DMS 273 (cell line): Measurements from ENCODE around the gene ARFRP1.

Experiments
- DNase-seq: peaks from one replicate; lab custom pipeline; 2025; ENCODE audit not compliant: unreplicated experiment; lab: John Stamatoyannopoulos, UW

The ARFRP1 gene

DNA sequence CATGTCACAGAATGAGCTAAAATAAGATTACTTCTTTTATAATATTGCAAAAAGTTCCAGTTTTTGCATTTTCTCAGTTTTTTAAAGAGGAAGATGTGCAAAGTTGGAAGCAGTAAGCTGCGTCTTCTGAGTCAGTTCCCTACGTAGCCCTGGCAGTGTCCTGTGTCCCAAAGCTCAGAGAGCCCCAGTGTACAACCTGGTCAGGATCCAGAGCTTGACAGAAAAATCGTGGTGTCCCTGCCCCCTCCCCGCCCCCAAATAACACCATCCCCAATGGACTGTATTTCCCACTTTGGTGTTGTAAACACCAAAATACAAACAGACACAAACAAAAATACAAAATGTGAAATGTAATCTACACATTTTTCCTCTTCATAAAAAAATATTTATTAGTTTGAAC is 36.4 kb upstream of the ARFRP1 start:
- DNase-seq: no peak

DNA sequence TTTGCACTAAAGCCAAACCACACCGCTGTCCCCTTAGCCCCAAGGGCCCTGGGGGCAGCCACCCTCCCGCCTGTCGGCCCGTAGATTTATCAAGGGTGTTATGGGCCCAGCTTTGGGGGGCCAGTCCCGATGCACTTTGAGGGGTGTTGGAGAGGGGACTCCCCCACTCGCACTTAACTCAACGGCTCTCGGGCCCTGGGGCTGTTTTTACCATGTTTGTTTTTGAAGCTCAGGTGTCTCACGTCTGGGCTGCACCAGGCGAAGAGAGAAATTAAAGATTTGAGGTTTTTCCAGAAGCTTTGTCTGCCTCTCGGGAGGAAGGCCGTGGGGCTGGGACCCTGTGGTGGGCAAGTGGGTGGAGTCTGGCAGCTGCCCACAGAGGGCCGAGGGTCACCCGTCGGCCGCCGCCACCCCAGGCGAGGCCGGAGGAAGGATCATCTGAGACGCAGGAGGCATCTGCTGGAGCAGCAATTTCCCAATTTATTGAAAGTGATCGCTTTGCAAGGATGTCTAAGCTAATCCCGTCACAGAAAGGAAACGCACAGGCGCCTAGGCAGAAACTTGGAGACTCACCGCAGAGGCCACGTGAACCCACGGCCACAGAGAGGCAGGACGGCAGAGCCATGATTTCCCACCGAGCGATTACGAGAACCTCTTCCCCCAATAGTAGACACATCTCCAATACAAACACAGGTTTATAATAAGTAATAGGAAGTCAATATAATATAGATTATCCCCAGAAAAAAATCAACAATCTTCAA is 35.6 kb upstream of the ARFRP1 start:
- no peak for DNase-seq

DNA sequence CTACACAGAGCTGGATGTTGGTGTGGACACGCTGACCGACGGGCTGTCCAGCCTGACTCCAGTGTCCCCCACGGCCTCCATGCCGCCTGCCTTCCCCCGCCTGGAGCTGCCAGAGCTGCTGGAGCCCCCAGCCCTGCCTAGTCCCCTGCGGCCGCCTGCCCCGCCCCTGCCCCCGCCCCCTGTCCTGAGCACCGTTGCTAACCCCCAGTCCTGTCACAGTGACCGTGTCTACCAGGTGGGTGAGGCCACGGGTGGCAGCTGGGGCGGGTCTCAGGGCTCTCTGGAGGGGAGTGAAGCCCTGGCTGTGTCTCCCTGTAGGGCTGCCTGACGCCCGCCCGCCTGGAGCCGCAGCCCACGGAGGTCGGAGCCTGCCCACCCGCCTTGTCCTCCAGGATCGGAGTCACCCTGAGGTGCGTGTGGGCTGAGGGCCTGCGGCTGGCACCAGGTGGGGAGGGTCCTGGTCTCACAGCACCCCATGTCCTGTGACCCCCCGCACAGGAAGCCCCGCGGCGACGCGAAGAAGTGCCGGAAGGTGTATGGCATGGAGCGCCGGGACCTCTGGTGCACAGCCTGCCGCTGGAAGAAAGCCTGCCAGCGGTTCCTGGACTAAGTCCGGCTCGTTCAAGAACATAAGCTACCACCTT is 34.7 kb upstream of the ARFRP1 start:
- DNase-seq: no peak

- DNase-seq: no peak
Measured at GRCh38 chr20:63741676-63742380, 34.1 kb upstream of the ARFRP1 start.

DNA sequence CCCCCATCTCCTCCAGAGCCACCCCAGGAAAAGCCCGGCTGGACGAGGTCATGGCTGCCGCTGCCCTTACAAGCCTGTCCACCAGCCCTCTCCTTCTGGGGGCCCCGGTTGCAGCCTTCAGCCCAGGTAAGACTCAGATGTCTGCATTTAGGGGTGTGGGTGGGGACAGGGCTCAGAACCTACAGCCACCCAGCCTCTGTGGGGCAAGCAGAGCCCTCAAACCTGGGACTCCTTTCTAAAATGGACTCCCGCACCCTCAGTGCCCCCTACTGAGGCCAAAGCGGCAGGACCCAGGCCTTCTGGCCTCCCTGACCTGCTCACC is 33.5 kb upstream of the ARFRP1 start:
- DNase-seq: no peak

- DNase-seq: peak; percentile 94
Measured at GRCh38 chr20:63740627-63741353, 33.0 kb upstream of the ARFRP1 start.

- DNase-seq: peak; percentile 76
Measured at GRCh38 chr20:63740070-63740626, 32.4 kb upstream of the ARFRP1 start.

GRCh38 chr20:63739130-63740069 is 31.6 kb upstream of the ARFRP1 start, which contains the start of gene SLC2A4RG:
TSS of gene SLC2A4RG (plus strand) at chr20:63739776. CDS start at chr20:63739913, 137 bp downstream.
- DNase-seq: peak; percentile 94

DNA sequence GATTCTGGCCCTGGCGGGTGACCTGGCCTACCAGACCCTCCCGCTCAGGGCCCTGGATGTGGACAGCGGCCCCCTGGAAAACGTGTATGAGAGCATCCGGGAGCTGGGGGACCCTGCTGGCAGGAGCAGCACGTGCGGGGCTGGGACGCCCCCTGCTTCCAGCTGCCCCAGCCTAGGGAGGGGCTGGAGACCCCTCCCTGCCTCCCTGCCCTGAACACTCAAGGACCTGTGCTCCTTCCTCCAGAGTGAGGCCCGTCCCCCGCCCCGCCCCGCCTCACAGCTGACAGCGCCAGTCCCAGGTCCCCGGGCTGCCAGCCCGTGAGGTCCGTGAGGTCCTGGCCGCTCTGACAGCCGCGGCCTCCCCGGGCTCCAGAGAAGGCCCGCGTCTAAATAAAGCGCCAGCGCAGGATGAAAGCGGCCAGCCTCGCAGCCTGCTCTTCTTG is 30.9 kb upstream of the ARFRP1 start:
- peak; percentile 80 for DNase-seq

DNA sequence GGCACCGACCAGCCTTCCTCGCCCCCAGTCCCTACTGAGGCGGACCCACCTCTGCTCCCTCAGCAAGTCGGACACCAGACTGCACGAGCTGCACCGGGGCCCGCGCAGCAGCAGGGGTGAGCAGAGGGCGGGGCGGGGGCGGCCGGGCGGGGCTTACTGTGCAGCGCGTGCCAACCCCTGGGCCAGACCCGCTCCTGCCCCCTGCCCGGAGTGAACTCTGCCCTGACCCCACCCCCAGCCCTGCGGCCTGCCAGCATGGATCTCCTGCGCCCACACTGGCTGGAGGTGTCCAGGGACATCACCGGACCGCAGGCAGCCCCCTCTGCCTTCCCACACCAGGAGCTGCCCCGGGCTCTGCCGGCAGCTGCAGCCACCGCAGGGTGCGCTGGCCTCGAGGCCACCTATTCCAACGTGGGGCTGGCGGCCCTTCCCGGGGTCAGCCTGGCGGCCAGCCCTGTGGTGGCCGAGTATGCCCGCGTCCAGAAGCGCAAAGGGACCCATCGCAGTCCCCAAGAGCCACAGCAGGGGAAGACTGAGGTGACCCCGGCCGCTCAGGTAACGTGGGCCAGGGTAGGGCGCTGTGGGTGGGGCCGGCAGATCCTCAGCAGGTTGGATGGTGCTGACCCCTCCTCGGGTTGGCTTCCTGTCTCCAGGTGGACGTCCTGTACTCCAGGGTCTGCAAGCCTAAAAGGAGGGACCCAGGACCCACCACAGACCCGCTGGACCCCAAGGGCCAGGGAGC is 30.3 kb upstream of the ARFRP1 start:
- peak; percentile 61 for DNase-seq

GRCh38 chr20:63737695-63737944 is 29.8 kb upstream of the ARFRP1 start:
- DNase-seq: no peak

DNA sequence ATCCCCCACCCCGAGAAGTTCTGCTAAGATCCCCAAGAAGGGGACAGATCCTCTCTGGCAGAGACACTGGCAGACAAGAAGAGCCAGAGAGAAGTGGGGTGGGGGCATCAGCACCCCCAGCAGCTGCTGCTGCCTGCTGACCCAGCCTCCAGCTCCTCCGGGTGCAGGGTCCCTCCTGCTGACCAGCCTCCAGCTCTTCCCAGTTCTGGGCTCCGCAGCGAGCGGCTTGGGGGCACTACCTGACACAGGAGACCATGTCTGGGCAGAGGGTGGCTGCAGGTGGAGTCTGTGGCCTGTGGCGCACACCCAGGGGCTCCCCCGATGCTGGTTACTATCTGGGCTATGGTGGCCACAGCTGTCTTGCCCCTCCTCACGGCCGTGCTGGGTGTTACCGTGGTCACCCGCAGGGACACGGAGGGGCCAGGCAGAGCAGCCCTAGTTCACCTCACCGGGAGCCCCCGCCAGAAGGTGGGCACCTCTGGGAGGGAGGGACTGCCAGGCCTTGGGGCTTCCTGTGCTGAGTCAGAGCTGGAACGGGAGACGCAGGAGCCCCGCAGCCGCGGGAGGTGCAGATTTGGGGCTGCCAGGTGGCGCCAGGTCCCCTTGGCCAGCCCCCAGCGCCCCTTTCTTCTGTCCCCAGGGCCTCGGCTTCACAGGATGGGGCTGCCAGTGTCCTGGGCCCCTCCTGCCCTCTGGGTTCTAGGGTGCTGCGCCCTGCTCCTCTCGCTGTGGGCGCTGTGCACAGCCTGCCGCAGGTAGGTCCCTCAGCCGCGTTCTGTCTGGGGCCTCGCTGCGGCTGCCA is 29.3 kb upstream of the ARFRP1 start:
- peak; percentile 63 for DNase-seq

DNA sequence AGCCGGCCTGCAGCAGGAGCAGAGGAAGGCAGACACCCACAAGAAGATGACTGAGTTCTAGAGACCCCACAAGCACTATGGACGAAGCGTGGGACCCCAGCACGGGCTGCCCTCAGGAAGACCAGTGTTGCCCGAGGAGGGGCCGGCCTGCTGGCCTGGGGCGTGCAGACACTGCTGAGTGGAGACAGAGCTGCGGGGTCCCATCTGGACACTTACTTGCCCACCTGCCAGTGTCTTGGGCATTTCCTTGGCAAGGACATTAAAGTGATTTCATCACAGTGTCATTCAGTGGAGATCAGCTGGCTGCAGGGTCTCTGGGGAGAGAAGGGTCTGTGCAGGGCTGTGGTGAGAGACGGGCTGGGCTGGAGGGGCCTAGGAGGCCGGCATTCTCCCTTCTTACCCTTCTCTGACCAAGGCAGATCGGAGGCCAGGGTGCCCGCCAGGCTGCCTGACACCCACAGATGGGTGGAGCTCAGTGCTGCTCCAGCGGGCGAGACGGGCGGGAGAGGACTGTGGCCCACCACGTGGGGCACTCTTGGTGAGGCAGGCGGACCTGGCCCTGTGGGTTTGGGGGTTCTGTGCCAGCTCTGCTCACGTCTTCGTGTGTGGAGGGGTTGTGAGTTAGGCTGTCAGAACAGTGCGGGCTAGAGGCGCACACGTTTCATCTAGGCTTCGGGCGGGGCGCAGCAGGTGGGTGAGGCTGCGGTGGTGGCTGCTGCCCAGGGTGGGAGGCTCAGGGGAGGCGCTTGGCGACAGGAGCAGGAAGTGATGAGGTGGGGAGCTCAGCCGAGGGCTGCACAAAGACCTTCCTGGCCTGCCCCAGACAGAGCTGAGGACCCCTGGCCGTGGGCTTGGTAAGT is 28.3 kb upstream of the ARFRP1 start, which contains the start of gene LIME1:
TSS of gene LIME1 (plus strand) at position 806 of the 860 bp plus-strand sequence. CDS start 886 bp downstream, outside the sequence.
- peak; percentile 62 for DNase-seq

DNA sequence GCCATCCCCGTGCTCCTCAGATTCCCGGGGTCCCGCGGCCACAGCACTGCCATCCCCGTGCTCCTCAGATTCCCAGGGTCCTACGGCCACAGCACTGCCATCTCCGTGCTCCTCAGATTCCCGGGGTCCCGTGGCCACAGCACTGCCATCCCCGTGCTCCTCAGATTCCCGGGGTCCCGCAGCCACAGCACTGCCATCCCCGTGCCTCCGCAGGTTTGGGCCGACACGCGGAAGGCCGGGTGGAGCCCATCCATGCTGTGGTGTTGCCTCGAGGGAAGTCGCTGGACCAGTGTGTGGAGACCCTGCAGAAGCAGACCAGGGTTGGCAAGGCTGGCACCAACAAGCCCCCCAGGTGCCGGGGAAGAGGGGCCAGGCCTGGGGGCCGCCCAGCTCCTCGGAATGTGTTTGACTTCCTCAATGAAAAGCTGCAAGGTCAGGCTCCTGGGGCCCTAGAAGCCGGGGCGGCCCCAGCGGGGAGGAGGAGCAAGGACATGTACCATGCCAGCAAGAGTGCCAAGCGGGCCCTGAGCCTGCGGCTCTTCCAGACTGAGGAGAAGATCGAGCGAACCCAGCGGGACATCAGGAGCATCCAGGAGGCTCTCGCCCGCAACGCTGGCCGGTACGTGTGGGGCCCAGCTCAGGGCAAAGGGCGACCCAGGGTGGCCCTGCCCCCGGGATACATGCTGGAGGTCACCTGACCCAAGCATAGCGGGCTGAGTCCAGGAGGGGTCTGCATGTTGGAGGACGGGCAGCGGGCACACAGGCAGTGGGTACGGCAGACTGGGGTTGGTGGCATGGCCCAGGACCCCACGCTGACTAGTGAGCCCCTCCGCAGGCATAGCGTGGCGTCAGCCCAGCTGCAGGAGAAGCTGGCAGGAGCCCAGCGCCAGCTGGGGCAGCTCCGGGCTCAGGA is 27.4 kb upstream of the ARFRP1 start:
- peak; percentile 83 for DNase-seq

DNA sequence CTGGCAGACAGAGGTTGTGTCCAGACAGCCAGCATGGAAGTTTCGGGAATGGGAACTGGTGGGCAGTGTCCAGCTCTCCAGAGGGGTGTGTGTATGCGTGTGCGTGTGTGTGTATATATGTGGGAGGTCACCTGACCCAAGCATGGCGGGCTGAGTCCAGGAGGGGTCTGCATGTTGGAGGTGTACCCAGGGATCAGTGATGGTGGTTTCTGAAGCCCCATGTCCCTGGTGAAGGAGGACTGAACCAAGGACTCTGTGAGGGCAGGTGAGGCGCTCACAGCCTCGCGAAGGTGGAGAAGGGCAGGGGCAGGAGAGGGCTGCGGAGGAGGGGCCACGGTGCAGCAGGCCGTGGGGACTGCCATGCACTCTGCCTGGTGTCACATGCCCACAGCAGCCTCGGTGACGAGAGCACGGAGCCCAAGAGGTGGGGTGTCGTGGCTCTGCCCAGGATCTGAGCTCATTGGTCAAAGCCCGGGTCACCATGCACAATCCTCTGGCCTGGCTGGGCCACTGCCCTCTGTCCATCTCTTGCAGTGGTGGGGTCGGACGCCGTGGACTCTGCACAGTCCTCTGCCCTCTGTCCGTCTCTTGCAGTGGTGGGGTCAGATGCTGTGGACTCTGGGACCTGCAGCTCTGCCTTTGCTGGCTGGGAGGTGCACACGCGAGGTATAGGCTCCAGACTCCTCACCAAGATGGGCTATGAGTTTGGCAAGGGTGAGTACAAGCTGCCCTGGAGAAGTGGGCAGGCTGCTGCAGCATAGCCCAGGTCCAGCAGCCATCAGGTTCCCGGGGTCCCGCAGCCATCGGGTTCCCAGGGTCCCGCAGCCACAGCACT is 26.6 kb upstream of the ARFRP1 start:
- DNase-seq: no peak
